Stimulated activated CD8-positive, alpha-beta memory T cell treated with anti-CD3 and anti-CD28 coated beads, Interleukin-15, amount 100 ng/mL, for 1 hour (primary cell): ENCODE results near the gene ACTN3.
"Not testable (repeated sequence)": the region's sequence is repeated elsewhere in the genome, so short reads cannot be mapped to it uniquely, and the experiment has no call there.

Experiments used
- DNase-seq: peaks from one replicate; pipeline ENCODE4 v3.0.0-alpha.2; 2020; ENCODE audit warnings: low read depth

ACTN3 gene

GRCh38 chr11:66546368-66546965 lies at the start of gene ACTN3:
Gene ACTN3, plus strand, starts transcription at chr11:66546903. Its CDS starts 35 bp downstream, at chr11:66546938.
- DNase-seq = no peak

GRCh38 chr11:66497206-66497605 lies 49.5 kb upstream of the ACTN3 start:
- no peak for DNase-seq

GRCh38 chr11:66498506-66498905 lies 48.2 kb upstream of the ACTN3 start:
- DNase-seq = no peak

- no peak for DNase-seq
These were observed 41.4 kb upstream of the ACTN3 start for GRCh38 chr11:66505276-66505816.

GRCh38 chr11:66509131-66509561 lies 37.6 kb upstream of the ACTN3 start:
- DNase-seq = no peak

GRCh38 chr11:66510271-66510989 lies 36.3 kb upstream of the ACTN3 start, which contains the start of gene BBS1:
Gene BBS1, plus strand, starts transcription at chr11:66510635. Its CDS starts 25 bp downstream, at chr11:66510660.
- peak; percentile 73 for DNase-seq

GRCh38 chr11:66510990-66511339 lies 35.7 kb upstream of the ACTN3 start:
- no peak for DNase-seq

GRCh38 chr11:66523611-66524010 lies 23.1 kb upstream of the ACTN3 start:
- DNase-seq = no peak

- no peak for DNase-seq
These were observed 22.2 kb upstream of the ACTN3 start for GRCh38 chr11:66524304-66525040.

GRCh38 chr11:66529069-66529468 lies 17.6 kb upstream of the ACTN3 start:
- DNase-seq = no peak

- DNase-seq = no peak
These were observed 17.0 kb upstream of the ACTN3 start for GRCh38 chr11:66529655-66530054.

- no peak for DNase-seq
These were observed 15.6 kb upstream of the ACTN3 start for GRCh38 chr11:66530927-66531709.

- no peak for DNase-seq
These were observed 14.9 kb upstream of the ACTN3 start for GRCh38 chr11:66531841-66532240.

- DNase-seq = no peak
These were observed 13.9 kb upstream of the ACTN3 start for GRCh38 chr11:66532784-66533183.

- DNase-seq = no peak
These were observed 7.4 kb upstream of the ACTN3 start for GRCh38 chr11:66539170-66539869.

GRCh38 chr11:66539870-66540213 lies 6.9 kb upstream of the ACTN3 start:
- DNase-seq = no peak

- not testable (repeated sequence) for DNase-seq
These were observed 6.1 kb upstream of the ACTN3 start for GRCh38 chr11:66540598-66540997.

GRCh38 chr11:66541892-66542291 lies 4.8 kb upstream of the ACTN3 start:
- no peak for DNase-seq

- DNase-seq = no peak
These were observed 4.3 kb upstream of the ACTN3 start for GRCh38 chr11:66542362-66542761.

- peak; percentile 31 for DNase-seq
These were observed 3.2 kb upstream of the ACTN3 start for GRCh38 chr11:66543263-66544107.
